ENCODE measurements around the gene CELSR1. TPM values are rescaled to one million over a fixed set of nuclear protein-coding genes. Genes with fewer than 3 reads are reported as not detected.

The CELSR1 gene
- total RNA-seq, 3 donors from 2014 or later (not counting 1 experiment from before 2014, with no cell fraction given) = 0.89 to 3.9 (median 1.9) TPM

DNA sequence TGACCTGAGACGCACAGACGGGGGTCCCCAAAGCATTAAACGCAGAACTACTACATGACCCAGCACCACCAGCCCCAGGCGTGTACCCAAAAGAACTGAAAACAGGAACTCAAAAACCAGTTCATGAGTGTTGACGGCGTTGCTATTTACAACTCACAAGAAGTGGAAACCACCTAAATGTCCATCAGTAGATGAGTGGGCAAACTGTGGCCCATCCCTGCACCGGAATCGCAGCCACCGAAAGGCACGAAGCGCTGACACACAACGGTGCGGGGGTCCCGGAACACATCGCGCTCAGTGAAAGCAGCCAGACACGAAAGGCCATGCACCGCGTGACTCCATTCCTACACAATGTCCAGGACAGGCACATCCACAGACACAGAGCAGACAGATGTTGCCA lies 122.7 kb downstream of the CELSR1 start:
- no peak for DNase-seq
- Mint-ChIP-seq H3K36me3 (no peaks in the 10 kb centered on the region), H3K9me3 (no peaks in the 10 kb centered on the region), H3K27me3 (ENCODE audit: low read depth in 2 of 2) (peaks cover 14 to 17% of the 10 kb centered on the region in 2 donors), H3K4me3 (no peak overlapping the region), H3K27ac (no peak overlapping the region), H3K4me1 (no peaks in the 10 kb centered on the region)
- Histone ChIP-seq H3K27me3 (ENCODE audit: control insufficient read depth, insufficient read depth, low read length) (no peaks in the 10 kb centered on the region), H3K27ac (ENCODE audit: low read length) (no peak overlapping the region), H3K4me3 (ENCODE audit: low read length) (no peak overlapping the region), H3K36me3 (ENCODE audit: control insufficient read depth, insufficient read depth, low read length) (no peaks in the 10 kb centered on the region), H3K9me3 (ENCODE audit: control insufficient read depth, insufficient read depth, low read length) (no peaks in the 10 kb centered on the region), H3K4me1 (ENCODE audit: control insufficient read depth, insufficient read depth, low read length) (no peaks in the 10 kb centered on the region)
- WGBS (ENCODE audit: insufficient coverage) = 78% methylated on average over 16 of the region's 19 CpGs
- ATAC-seq = no peak
- TF ChIP-seq, protein P1, sequence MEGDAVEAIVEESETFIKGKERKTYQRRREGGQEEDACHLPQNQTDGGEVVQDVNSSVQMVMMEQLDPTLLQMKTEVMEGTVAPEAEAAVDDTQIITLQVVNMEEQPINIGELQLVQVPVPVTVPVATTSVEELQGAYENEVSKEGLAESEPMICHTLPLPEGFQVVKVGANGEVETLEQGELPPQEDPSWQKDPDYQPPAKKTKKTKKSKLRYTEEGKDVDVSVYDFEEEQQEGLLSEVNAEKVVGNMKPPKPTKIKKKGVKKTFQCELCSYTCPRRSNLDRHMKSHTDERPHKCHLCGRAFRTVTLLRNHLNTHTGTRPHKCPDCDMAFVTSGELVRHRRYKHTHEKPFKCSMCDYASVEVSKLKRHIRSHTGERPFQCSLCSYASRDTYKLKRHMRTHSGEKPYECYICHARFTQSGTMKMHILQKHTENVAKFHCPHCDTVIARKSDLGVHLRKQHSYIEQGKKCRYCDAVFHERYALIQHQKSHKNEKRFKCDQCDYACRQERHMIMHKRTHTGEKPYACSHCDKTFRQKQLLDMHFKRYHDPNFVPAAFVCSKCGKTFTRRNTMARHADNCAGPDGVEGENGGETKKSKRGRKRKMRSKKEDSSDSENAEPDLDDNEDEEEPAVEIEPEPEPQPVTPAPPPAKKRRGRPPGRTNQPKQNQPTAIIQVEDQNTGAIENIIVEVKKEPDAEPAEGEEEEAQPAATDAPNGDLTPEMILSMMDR (IDR thresholded peaks at IDR 0.05) = no peak
- intact Hi-C loops (cut with micrococcal nuclease) = no loop called here

DNA sequence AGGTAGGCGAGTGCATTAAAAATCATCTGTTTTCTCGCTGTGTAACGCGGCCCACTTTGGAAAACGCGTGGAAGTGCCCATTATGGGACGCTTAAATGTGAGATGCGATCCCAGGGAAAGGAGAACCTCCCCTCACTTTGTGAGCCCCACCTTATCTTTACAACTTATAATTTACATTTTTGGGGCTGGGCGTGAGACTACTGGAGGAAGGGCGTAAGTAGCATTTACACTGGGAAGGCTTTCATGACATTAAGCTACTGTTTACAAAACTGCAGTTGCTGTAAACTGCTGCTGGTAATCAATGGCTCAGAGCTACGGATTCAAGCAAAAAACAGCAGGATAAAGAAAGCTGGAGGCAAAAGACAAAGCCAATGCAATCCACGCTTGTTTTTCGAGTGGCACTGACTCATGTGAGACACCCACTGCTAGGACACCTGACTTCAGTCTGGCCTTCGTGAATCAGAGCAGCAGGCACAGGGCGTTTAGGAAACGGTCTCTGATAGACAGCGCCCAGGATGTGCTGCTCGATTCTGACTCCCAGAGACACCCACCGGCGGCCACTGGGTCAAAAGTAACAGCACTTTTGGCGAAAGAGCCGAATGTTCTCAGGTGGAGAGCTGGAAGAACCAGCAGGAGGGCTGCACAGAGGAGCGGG lies 123.6 kb downstream of the CELSR1 start:
- no peak overlapping the region for H3K4me3 ChIP-seq (ENCODE audit: low read length)
- no peak overlapping the region for H3K27ac ChIP-seq (ENCODE audit: low read length)
- no peaks in the 10 kb centered on the region for H3K9me3 Mint-ChIP-seq
- H3K27me3 Mint-ChIP-seq (ENCODE audit: low read depth in 2 of 2) = peaks cover 14 to 19% of the 10 kb centered on the region in 2 donors
- DNase-seq = no peak
- no peaks in the 10 kb centered on the region for H3K36me3 Mint-ChIP-seq
- intact Hi-C loops (cut with micrococcal nuclease) = no loop called here
- H3K27ac Mint-ChIP-seq = no peak overlapping the region
- no peaks in the 10 kb centered on the region for H3K4me1 Mint-ChIP-seq
- no peaks in the 10 kb centered on the region for H3K9me3 ChIP-seq (ENCODE audit: control insufficient read depth, insufficient read depth, low read length)
- TF ChIP-seq, protein P1 (IDR thresholded peaks at IDR 0.05) = no peak
- no peaks in the 10 kb centered on the region for H3K4me1 ChIP-seq (ENCODE audit: control insufficient read depth, insufficient read depth, low read length)
- no peaks in the 10 kb centered on the region for H3K36me3 ChIP-seq (ENCODE audit: control insufficient read depth, insufficient read depth, low read length)
- H3K27me3 ChIP-seq (ENCODE audit: control insufficient read depth, insufficient read depth, low read length) = no peaks in the 10 kb centered on the region
- no peak overlapping the region for H3K4me3 Mint-ChIP-seq
- no peak for ATAC-seq
- WGBS (ENCODE audit: insufficient coverage) = 91% methylated on average over 23 of the region's 23 CpGs

DNA sequence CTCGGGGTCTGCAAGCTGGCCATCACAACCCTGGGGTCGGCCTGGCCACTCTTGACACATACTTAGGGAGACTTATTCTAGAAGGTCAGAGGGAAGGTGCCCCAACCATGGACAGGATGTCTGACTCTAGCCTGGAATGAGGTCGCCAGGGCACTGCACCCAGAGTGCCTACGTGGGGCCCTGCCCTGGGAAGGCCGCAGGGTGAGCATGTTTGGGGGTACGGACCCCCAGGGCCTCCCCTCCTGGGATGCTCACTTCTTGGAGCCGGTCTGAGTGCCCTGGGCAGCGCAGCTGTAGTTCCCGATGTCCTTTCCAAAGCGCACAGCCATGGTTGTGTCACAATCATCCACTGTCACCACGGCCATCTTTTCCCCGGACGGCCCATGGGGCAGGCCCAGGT lies 126.1 kb downstream of the CELSR1 start:
- DNase-seq = no peak
- H3K27ac Mint-ChIP-seq = no peak overlapping the region

More for the DNA sequence above, 126.1 kb downstream of the CELSR1 start:
- Histone ChIP-seq H3K4me3 (ENCODE audit: low read length) (no peak overlapping the region), H3K27me3 (ENCODE audit: control insufficient read depth, insufficient read depth, low read length) (no peaks in the 10 kb centered on the region), H3K9me3 (ENCODE audit: control insufficient read depth, insufficient read depth, low read length) (no peaks in the 10 kb centered on the region), H3K4me1 (ENCODE audit: control insufficient read depth, insufficient read depth, low read length) (no peaks in the 10 kb centered on the region), H3K27ac (ENCODE audit: low read length) (no peak overlapping the region), H3K36me3 (ENCODE audit: control insufficient read depth, insufficient read depth, low read length) (no peaks in the 10 kb centered on the region)
- no peak for ATAC-seq
- intact Hi-C loops (cut with micrococcal nuclease) = no loop called here
- Mint-ChIP-seq H3K4me3 (no peak overlapping the region), H3K27me3 (ENCODE audit: low read depth in 2 of 2) (peaks cover 23 to 29% of the 10 kb centered on the region in 2 donors), H3K4me1 (peaks cover 0 to 5% of the 10 kb centered on the region in 2 donors), H3K36me3 (no peaks in the 10 kb centered on the region), H3K9me3 (no peaks in the 10 kb centered on the region)
- WGBS (ENCODE audit: insufficient coverage) = 93% methylated on average over 13 of the region's 13 CpGs
- TF ChIP-seq, protein P1 (IDR thresholded peaks at IDR 0.05) = no peak

Measured in natural killer cell (primary cell).